HG03039 (cell line): ENCODE measurements around the gene LRRN2.

Experiments
- ATAC-seq: cut with Tn5 transposase; IDR thresholded peaks from one replicate; pipeline ENCODE4 v1.9.1; 2021; ENCODE audit warnings: mild to moderate bottlenecking, moderate library complexity; ENCODE audit not compliant: unreplicated experiment

The LRRN2 gene

DNA sequence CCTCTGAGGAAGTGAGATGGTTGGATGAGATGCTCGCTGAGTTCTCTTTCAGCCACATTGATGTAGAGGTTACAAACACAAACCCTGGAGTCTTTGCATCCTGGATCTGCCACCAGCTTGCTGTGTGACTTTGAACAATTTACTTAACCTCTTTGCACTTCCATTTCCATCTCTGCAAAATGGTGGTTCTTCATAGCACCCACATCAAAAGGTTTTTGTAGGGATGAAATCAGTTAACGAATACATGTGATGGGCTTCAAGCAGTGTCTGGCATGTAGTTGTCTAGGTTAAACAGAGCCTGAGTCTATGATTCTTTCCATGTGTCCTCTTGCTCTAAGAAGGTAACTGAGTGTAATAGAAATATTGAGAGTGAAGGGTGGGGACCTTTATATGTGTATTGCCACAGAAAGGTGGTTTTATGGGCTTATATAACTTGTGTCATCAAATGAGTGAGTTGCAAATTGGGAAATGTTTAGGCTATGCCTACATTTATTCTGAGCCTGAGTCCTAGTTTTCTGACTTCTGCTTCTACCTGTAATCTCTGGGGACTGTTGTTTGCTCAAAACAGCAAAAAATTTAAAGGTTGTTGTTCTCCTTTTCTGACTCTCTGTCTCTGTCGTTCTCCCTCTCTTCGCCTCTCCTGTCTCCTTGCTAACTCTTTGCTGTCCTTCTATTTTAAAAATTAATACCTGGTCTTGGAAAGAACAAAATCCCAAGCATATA is 27.3 kb upstream of the LRRN2 start:
- no peak for ATAC-seq

- ATAC-seq, result no peak
Measured at GRCh38 chr1:204711947-204712701, 26.6 kb upstream of the LRRN2 start.

GRCh38 chr1:204711103-204711946 is 25.8 kb upstream of the LRRN2 start:
- ATAC-seq, result no peak

GRCh38 chr1:204709960-204710912 is 24.7 kb upstream of the LRRN2 start:
- ATAC-seq, result no peak

DNA sequence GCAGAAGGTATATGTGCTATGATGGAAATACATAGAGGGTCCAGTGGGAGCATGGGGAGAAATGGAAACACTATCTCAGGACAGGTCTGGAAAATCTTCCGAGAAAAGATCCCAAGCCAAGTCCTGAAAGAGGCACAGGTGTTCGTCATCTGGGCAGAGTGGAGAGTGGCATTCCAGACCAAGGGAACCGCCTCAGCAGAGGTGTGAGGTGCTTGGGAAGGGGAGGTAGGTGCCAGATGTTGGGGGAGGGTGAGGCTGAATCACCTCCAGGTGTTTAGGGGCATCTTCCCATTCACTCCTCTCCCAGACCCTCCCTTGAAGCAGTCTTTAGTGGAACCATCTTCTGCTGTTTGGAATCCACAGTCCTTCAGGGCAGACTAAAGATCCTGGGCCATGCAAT is 23.5 kb upstream of the LRRN2 start:
- ATAC-seq, result no peak

- ATAC-seq, result no peak
Measured at GRCh38 chr1:204706838-204707509, 21.4 kb upstream of the LRRN2 start.

- ATAC-seq, result no peak
Measured at GRCh38 chr1:204705888-204706837, 20.6 kb upstream of the LRRN2 start.

DNA sequence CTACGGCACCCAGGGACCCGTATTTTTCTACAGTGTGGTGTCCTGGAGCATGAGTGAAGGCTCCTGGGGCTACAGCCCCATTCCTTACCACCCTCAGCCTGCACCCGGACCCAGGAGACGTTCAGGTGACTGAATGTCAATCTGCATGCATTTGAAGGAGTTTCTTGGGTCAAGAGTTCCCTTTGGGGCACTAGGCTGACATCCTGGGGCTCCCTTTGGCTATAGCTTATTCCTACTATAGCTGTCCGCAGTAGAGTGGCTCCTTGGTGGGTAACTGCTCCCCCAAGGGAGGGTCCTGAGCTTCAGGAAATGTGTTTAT is 19.9 kb upstream of the LRRN2 start:
- no peak for ATAC-seq

- ATAC-seq, result no peak
Measured at GRCh38 chr1:204704794-204705492, 19.4 kb upstream of the LRRN2 start.

DNA sequence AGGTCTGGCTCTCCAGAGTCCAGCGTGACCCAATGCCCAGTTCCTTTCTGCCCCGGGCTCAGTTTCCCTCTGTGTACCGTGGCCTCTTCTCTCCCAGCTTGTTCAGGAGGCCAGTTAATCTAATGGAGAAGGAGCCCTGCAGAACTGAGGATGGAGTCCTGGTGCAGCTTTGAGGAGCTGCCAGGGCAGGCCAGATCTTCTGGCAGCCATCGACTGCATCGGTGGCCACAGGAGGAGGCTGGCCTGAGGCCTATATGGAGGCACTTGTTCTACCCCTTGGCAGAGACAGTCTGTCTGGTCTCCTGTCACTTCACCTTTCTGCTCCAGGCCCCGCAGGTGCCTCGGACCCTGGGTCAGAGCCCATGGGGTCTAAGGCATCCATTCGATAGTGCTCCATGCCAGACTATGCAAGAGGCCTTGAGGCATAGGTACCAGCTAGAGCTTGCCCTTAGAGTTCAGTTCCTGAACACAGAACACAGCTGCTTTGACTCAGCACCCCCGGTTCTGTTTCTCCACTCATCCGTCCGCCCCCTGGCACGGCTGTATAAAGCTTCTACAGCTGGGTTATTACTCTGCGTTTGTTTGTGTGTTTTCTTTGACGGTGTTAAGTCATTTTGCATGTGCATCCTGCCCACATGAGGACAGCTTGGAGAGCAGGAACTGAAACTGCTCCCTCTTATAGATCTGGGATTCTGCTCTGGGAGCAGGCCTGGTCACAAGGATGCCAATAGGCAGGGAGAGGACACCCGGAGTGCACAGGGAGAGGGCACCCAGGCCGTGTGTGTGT is 18.5 kb upstream of the LRRN2 start:
- ATAC-seq, result no peak

DNA sequence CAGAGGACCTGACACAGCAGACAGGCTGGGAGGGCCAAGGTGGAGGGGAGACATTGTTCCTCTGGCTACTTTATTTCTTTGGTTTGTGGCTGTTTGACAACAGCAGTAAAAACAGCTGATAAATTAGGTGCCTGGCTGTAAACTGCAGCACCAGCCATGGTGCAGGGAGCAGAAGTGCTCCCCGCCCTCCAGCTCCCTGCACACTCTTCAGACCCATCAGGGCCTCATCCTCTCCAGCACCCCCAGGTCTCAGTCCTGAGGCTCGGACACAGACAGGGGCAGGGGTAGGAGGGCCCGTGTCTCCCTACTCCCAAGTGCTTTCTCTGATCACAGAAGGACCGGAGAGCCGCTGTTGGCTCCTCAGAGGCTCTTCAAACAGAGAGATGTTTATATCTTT is 17.7 kb upstream of the LRRN2 start:
- ATAC-seq, result no peak

GRCh38 chr1:204702552-204703267 is 17.2 kb upstream of the LRRN2 start:
- ATAC-seq, result no peak

DNA sequence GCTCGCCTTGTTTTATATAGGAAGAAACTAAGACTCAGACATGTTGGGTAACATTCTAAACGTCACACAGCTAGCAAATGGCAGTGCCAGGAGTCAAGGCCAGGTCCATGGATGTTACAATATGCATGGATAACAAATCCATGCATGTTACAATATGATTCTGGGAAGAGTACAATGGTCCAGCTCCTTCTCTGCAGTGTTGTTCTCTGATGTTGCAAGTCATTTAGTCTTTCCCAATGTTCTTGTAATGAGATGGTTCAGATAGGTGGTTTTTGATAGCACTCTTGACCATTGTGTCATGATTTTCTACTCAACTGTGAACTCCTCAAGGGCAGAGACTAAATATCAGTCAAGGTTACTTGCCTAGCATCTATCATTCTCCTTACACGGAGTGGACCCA is 15.7 kb upstream of the LRRN2 start:
- no peak for ATAC-seq

GRCh38 chr1:204697893-204698292 is 12.4 kb upstream of the LRRN2 start:
- no peak for ATAC-seq

DNA sequence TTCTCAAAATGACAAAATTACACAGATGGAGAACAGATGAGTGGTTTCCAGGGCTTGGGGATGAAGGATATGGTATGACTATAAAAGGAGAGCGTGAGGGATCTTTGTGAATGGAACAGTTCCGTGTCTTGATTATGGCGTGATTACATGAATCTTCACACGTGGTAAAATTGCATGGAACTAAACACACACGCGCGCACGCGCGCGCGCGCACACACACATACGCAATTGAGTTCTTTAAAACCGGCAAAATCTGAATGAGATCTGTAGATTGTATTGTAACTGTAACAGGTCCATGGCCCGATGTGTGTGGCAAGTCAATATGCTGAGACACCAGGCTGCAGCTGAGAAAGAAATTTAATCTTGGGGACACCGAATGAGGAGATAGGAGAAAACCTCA is 11.1 kb upstream of the LRRN2 start:
- ATAC-seq, result no peak

DNA sequence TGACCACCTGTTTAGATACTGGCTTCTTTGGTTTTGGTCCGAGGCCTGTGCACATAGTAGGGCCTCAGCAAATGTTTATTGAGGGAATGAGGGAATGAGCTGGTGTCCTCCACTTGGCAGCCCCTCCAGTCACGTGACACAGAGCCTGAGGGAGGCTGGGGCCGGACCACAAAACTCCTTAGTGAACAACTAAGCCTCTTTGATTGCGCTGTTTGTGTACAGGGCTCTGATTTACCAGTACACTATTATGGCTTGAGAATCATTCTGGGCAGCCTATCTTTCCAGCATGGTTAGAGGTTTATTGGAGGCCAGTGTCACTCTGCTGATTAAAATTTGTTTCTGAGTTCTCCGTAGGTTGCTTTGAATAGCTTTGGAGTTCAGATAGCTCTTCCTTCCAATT is 10.2 kb upstream of the LRRN2 start:
- no peak for ATAC-seq

DNA sequence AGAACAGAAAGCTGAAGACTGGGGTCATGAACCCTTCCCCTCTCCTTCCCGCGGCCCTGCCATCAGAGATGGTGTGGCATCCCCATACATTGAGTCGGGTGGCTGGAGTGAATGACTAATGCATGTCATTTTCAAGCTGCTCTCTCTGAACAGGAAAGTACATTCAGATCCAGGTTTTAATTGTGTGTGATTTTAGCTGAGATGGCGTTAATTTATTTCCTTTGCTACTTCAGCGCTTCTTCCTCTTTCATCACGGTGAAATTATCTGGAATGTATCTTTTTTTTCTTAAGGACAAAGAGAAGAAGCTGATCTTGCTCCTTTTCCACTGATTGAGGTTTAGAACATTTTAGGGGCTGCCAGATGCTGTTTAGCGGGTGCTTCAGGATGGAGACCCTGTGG is 8.6 kb upstream of the LRRN2 start:
- ATAC-seq, result no peak
